Testis (tissue), 3 donors: ENCODE data around the gene CCDC80. TPM values are rescaled to one million over a fixed set of nuclear protein-coding genes. Genes with fewer than 3 reads are reported as not detected.
"Not testable (repeated sequence)": the region's sequence is repeated elsewhere in the genome, so short reads cannot be mapped to it uniquely, and the experiment has no call there.

Experiments used
- DNase-seq: peaks from one replicate; pipeline ENCODE4 v3.0.0-alpha.2; 2019
- H3K27ac ChIP-seq, 2 donors: fragments of 200-600 bp; sonication (generic); one replicate each; pipeline ENCODE4 v1.5.1; 2019
- H3K27me3 ChIP-seq: fragments of 200-600 bp; sonication (generic); one replicate; pipeline ENCODE4 v1.5.1; 2019
- H3K36me3 ChIP-seq: fragments of 200-600 bp; sonication (generic); one replicate; pipeline ENCODE4 v1.5.1; 2017; ENCODE audit warnings: low read depth; ENCODE audit errors: missing control alignments
- H3K4me1 ChIP-seq: fragments of 200-600 bp; sonication (generic); one replicate; pipeline ENCODE4 v1.5.1; 2019
- H3K4me3 ChIP-seq, 2 donors: fragments of 200-600 bp; sonication (generic); one replicate each; pipeline ENCODE4 v1.5.1; 2017 to 2019
- H3K9me3 ChIP-seq: fragments of 200-600 bp; sonication (generic); one replicate; pipeline ENCODE4 v1.5.1; 2017
- CTCF ChIP-seq, 3 experiments: fragments of 450-650 bp in 2 of 3; fragments of 200-600 bp in 1 of 3; sonication (generic) in 1 of 3; IDR thresholded peaks; one replicate each; pipeline ENCODE4 v1.5.1; 2016 to 2019; ENCODE audit warnings: antibody characterized with exemption in 3 of 3, mild to moderate bottlenecking in 2 of 3, moderate library complexity in 1 of 3
- POLR2A ChIP-seq: fragments of 450-650 bp; IDR thresholded peaks from one replicate; pipeline ENCODE4 v1.6.1; 2017; ENCODE audit warnings: antibody characterized with exemption, mild to moderate bottlenecking, moderate library complexity
- WGBS, 2 donors: methylation state at CpG; one replicate each; pipeline ENCODE4 v1.1.5; 2018; 5-methylcytosine and 5-hydroxymethylcytosine counted together
- intact Hi-C: fragments of 100-400 bp; cut with DNase I; formaldehyde crosslinking; loops from one replicate; pipeline ENCODE4 v1.15.1; 2023; ENCODE audit warnings: low total_unique reads
- polyA plus RNA-seq: library from polyadenylated mRNA; stranded (reverse); fragments of 350-450 nt; fragmentation: Illumina TruSeq; extraction: RNeasy Lipid Tissue Mini Kit (QIAGEN cat#74804); gene quantifications from one replicate; pipeline ENCODE4 v1.2.3, GENCODE V29; 2014; ENCODE audit warnings: low read depth, low replicate concordance; ENCODE audit not compliant: insufficient read depth
- total RNA-seq, 2 donors: library from RNA; depleted of rRNA; stranded (reverse); fragments of >200 nt; gene quantifications; one replicate each; pipeline ENCODE4 v1.2.3, GENCODE V29; 2016

CCDC80 gene
- total and polyA plus RNA-seq, 3 donors from 2014 or later = 13.8 to 159 (median 18.8) TPM

GRCh38 chr3:112569265-112569664, 71.7 kb downstream of the CCDC80 start:
- Histone ChIP-seq H3K4me1 (no peaks in the 10 kb centered on the region), H3K4me3 (no peak overlapping the region), H3K27ac (no peak overlapping the region), H3K36me3 (no peaks in the 10 kb centered on the region), H3K9me3 (no peaks in the 10 kb centered on the region), H3K27me3 (no peaks in the 10 kb centered on the region)
- DNase-seq = no peak
- intact Hi-C loops = no loop called here
- 14 to 38% methylated on average over 1 of the region's 1 CpG for WGBS, 2 donors
- no peak for TF ChIP-seq CTCF (IDR thresholded peaks at IDR 0.05)
- TF ChIP-seq POLR2A = no peak

GRCh38 chr3:112568642-112569041, 72.3 kb downstream of the CCDC80 start:
- Histone ChIP-seq H3K9me3 (no peaks in the 10 kb centered on the region), H3K4me1 (no peaks in the 10 kb centered on the region), H3K27me3 (no peaks in the 10 kb centered on the region), H3K36me3 (no peaks in the 10 kb centered on the region), H3K4me3 (no peak overlapping the region), H3K27ac (no peak overlapping the region)
- WGBS, 2 donors = 84 to 89% methylated on average over 2 of the region's 2 CpGs
- intact Hi-C loops = no loop called here
- DNase-seq = no peak
- TF ChIP-seq CTCF (IDR thresholded peaks at IDR 0.05) = no peak
- TF ChIP-seq POLR2A = no peak

- intact Hi-C loops = no loop called here
- DNase-seq = no peak
- TF ChIP-seq CTCF (IDR thresholded peaks at IDR 0.05) = no peak
- no peak for TF ChIP-seq POLR2A
Measured at GRCh38 chr3:112564940-112565305, 76.0 kb downstream of the CCDC80 start.

GRCh38 chr3:112564247-112564939, 76.5 kb downstream of the CCDC80 start:
- WGBS, 2 donors = 83 to 84% methylated on average over 12 to 15 of the region's 15 CpGs
- H3K27me3 ChIP-seq, H3K4me3 ChIP-seq, DNase-seq, H3K36me3 ChIP-seq, H3K9me3 ChIP-seq, H3K27ac ChIP-seq, intact Hi-C loops: not testable (repeated sequence)
- H3K4me1 ChIP-seq = peaks cover 16% of the 10 kb centered on the region

More at GRCh38 chr3:112564940-112565305, 76.0 kb downstream of the CCDC80 start:
- no peak overlapping the region for H3K4me3 ChIP-seq
- H3K27me3 ChIP-seq = no peaks in the 10 kb centered on the region
- H3K36me3 ChIP-seq = no peaks in the 10 kb centered on the region
- no peak overlapping the region for H3K27ac ChIP-seq
- H3K4me1 ChIP-seq = peaks cover 10% of the 10 kb centered on the region
- H3K9me3 ChIP-seq = no peaks in the 10 kb centered on the region

GRCh38 chr3:112561734-112562529, 79.0 kb downstream of the CCDC80 start, which contains the start of the genes ATG3 and SLC35A5:
TSS of gene ATG3 (minus strand) at chr3:112561962. CDS start at chr3:112561528, 434 bp downstream.
TSS of gene SLC35A5 (plus strand) at chr3:112562045. CDS start at chr3:112563404, 1,359 bp downstream.
- Histone ChIP-seq H3K36me3 (no peaks in the 10 kb centered on the region), H3K4me1 (peaks cover 23% of the 10 kb centered on the region), H3K27me3 (no peaks in the 10 kb centered on the region), H3K27ac (peak within 1 kb of the TSS; percentile 97), H3K4me3 (peak within 1 kb of the TSS; percentile 96 to 100), H3K9me3 (no peaks in the 10 kb centered on the region)
- WGBS, 2 donors = 0 to 1% methylated on average over 40 to 56 of the region's 58 CpGs
- peak in 1 of 3 experiments; percentile 17 for TF ChIP-seq CTCF (IDR thresholded peaks at IDR 0.05)
- TF ChIP-seq POLR2A = peak; percentile 30
- intact Hi-C loops = no loop called here
- peak; percentile 98 for DNase-seq
